Astrocyte (in vitro differentiated cells and primary cell): ENCODE results near the gene AQP7.

Experiments used
- EZH2 ChIP-seq: IDR thresholded peaks from 2 replicates; pipeline ENCODE4 v1.6.1; 2012; ENCODE audit warnings: mild to moderate bottlenecking, low read length, inconsistent platforms; ENCODE audit not compliant: insufficient read depth
- TF ChIP-seq, protein P1 (sequence below): IDR thresholded peaks from 2 replicates; pipeline ENCODE4 v1.5.1; 2011; ENCODE audit warnings: low read depth, mild to moderate bottlenecking, inconsistent platforms, low read length, moderate library complexity; ENCODE audit not compliant: insufficient read depth

- TF ChIP-seq, protein P1, sequence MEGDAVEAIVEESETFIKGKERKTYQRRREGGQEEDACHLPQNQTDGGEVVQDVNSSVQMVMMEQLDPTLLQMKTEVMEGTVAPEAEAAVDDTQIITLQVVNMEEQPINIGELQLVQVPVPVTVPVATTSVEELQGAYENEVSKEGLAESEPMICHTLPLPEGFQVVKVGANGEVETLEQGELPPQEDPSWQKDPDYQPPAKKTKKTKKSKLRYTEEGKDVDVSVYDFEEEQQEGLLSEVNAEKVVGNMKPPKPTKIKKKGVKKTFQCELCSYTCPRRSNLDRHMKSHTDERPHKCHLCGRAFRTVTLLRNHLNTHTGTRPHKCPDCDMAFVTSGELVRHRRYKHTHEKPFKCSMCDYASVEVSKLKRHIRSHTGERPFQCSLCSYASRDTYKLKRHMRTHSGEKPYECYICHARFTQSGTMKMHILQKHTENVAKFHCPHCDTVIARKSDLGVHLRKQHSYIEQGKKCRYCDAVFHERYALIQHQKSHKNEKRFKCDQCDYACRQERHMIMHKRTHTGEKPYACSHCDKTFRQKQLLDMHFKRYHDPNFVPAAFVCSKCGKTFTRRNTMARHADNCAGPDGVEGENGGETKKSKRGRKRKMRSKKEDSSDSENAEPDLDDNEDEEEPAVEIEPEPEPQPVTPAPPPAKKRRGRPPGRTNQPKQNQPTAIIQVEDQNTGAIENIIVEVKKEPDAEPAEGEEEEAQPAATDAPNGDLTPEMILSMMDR: no peak
- TF ChIP-seq EZH2: no peak
These were observed 38.2 kb upstream of the AQP7 start for GRCh38 chr9:33440609-33441008.
